Activated naive CD4-positive, alpha-beta T cell (primary cell): Measurements from ENCODE around the gene GIMAP4.
"Not testable (repeated sequence)": the region's sequence is repeated elsewhere in the genome, so short reads cannot be mapped to it uniquely, and the experiment has no call there.

Experiments
- DNase-seq, 4 experiments: peaks; one replicate each; lab custom pipeline; 2025; lab: John Stamatoyannopoulos, UW

GIMAP4 gene

GRCh38 chr7:150580638-150581394 lies 13.6 kb downstream of the GIMAP4 start:
- no peak for DNase-seq

DNA sequence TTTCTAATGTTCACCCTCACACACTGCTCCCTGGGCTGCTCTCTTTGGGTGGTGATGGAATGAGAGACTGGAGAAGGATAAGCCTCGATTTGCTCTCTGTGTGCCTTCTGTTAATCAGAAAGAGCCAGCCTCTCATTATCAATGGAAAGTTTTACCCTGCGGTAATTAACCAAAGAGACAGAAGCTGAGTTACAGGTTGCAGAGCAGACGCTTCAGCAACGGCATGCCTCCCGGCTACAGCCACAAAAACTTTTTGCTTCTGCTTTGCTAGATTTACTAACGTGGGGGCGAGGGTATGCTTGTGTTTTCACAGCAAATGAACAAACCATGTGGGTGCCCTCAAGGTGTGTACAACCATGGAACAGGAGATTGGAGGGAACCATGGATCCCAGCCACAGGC lies 18.0 kb downstream of the GIMAP4 start:
- DNase-seq = no peak

DNA sequence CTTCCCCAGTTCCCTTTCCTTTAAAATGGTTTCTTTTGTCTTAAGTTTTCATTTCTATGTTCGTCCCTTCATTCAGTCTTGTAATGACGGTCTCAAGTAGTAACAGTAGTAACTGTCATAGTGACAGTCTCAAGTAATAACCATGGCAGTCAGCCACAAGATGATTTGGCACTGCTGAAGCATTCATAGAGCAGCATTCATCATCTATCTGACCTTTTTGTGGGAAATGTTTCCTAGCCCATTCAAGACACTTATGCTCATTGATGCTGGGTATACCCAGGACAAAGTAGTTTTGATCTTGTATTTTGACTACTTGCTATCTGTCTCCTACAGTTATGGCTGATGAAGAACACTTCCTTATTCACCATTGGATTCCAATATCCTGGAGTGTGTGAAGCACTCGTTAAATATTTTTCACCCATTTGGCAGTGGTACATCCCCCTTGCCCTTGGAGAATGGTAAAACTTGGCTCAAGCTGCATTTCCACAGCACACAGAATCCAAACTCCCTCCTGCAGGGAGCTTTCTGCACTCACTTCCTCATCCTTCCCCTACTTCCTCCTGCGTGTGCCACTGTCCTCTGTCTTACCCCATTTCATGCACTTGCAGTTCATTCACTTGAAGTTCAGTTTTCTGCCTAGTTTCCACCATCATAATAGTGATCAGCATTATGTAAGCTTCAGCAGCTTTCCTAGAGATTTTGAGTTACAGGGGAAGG lies 19.0 kb downstream of the GIMAP4 start:
- no peak for DNase-seq

GRCh38 chr7:150586785-150587152 lies 19.6 kb downstream of the GIMAP4 start:
- no peak for DNase-seq

- no peak for DNase-seq
These were observed 20.4 kb downstream of the GIMAP4 start for GRCh38 chr7:150587551-150587950.

DNA sequence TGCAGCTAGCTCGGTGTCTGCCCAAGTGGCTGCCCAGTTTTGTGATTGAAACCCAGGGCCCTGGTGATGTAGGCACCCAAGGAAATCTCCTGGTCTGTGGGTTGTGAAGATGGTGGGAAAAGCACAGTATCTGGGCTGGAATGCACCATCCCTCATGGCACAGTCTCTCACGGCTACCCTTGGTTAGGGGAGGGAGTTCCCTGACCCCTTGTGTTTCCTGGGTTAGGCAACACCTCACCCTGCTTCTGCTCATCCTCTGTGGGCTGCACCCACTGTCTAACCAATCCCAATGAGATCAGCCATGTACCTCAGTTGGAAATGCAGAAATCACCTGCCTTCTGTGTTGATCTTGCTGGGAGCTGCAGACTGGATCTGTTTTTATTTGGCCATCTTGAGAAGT lies 27.6 kb downstream of the GIMAP4 start:
- no peak for DNase-seq

DNA sequence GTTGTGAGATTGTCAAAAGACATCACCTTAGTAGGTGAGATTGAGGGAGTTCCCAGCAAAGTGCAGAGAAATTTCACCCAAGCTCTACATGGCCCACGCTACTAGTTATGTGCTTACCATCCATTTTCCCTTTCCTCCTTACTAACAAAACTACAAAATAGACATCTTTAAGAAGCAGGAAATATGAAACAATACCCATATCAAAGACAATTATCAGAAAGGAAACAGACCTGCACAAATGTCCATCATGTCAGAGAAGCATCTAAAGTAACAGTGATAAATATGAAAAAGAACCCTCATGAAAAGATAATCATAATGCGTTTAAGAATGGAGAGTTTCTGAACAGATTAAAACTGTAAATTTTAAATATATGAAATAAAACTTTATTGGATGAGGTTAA lies 28.2 kb downstream of the GIMAP4 start:
- DNase-seq = no peak

DNA sequence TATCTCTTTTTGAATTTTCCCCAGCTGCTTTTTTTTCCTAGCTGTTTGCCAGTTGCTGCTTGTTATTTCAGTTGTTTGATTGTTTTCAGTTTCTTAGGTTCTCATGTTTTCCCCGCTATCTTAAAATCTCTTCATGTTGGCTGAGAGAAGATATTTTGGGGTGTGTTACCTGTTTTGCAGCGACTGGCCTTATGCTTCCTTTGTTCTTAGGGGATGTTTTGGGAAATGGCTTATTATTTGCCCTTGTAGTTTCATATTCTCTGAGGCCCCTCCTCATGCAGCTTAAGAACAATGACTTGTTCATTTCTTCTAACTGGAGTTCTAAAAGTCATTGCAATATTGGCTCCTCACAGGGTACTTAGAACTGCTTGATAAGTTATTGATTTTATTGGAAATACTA lies 36.4 kb downstream of the GIMAP4 start:
- DNase-seq = not testable (repeated sequence)

DNA sequence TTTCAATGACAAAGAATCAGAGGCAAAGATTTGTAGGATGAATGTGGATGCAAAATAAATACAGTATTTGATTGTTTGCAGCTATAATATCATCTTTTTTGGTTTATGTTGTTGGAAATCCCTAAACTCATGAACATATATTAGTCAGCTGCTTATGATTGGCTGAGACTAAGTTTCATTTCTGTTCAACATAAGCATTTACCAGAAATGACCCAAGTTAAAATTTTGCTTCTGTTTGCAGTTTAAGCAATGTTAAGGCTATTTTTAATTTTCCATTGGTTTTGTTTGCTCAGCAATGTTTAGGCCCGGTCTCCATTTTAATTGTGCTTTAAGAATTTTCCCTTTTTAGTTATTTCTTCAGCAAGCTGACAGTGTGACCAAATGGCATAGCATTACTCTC lies 43.0 kb downstream of the GIMAP4 start:
- DNase-seq = no peak

DNA sequence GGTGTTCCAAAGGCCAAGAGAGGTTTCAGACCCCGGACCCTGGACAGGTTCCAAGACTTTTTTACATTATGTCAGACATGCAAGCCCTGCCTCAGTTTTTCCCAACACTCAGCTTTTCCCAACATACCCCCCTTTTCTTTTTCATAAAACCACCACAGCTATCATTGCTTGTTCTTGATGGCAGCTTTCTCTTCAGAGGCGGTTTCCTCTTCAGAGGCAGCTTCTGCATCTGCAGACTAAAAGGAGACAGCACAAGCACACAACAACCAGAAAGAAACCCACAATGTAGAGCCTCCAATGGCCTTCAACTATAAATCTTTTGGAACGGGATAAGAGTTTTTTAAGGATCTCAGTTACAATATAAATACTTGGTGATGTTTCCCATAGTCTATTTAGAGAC lies 45.7 kb downstream of the GIMAP4 start:
- DNase-seq = no peak

DNA sequence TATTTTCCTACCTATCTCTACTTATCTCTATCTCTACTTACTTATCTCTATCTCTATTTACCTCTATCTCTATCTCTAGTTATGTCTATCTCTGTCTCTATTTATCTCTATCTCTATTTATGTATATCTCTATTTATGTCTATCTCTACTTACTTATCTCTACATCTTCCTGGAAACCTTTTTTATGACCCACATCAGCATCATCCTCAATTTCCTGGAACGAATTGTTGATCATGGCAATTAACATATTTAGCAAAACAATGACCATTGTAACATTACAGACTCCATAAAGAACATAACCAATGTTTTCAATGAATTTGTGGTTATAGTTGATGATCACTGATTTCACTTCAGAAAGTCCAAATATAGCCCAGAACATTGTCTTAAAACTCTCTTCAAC lies 46.7 kb downstream of the GIMAP4 start:
- no peak for DNase-seq

DNA sequence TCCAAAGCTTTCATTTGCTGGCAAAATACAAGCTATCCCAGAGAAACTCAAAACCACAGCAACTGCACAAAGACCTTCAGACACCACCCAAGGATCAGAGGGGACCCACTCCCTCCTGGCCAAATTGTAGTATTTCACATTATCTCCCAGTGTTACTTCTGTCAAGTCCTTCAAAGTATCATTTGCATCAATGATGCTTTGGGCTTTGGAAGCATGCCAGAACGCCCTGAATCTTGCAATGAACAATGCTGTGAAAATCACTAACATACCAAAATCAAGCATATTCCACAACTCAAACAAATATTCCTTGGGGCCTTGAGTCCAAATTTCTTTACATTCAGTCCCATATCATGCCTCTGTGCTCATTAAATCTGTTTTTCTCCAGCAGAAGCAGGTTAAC lies 47.2 kb downstream of the GIMAP4 start:
- DNase-seq = not testable (repeated sequence)

DNA sequence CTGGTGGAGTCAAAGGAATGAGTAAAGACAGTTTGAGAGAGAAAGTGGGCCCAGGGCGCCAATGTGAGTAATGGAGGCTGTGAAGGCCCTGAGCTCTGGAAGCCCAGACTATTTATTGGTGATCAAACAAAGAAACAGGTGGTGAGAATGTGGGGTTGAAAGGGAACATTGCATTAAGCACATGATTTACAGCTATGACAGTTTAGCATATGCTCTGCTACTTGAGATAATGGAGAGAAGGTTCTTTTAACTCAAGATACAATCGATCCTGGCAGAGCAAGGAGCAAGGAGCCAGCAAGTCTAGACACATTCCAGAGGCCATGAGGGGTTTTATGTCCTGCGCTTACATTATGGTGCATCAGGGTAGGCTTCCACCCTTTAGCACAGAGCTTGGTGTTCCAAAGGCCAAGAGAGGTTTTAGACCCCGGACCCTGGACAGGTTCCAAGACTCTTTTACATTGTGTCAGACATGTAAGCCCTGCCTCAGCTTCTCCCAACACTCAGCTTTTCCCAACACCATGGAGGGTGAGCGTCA lies 48.1 kb downstream of the GIMAP4 start:
- not testable (repeated sequence) for DNase-seq

GRCh38 chr7:150620061-150620460 lies 52.9 kb downstream of the GIMAP4 start:
- DNase-seq = no peak

- no peak for DNase-seq
These were observed 53.6 kb downstream of the GIMAP4 start for GRCh38 chr7:150620617-150621371.

GRCh38 chr7:150621376-150621775 lies 54.2 kb downstream of the GIMAP4 start:
- DNase-seq = no peak
